KMS-11 (cell line): ENCODE data around the gene CCDC183.

ENCODE experiments used
- H2AFZ ChIP-seq: fragments of 200-600 bp; sonication (generic); 2 replicates; pipeline ENCODE4 v1.6.1; 2016; ENCODE audit warnings: antibody characterized with exemption, mixed run types, low read depth
- H3K27ac ChIP-seq: fragments of 200-600 bp; sonication (generic); 2 replicates; pipeline ENCODE4 v1.6.1; 2016; ENCODE audit warnings: mild to moderate bottlenecking, mixed run types
- H3K27me3 ChIP-seq: fragments of 200-600 bp; sonication (generic); 2 replicates; pipeline ENCODE4 v1.6.1; 2017; ENCODE audit warnings: mild to moderate bottlenecking, low read depth, mixed run types, moderate library complexity; ENCODE audit not compliant: insufficient read depth
- H3K36me3 ChIP-seq: fragments of 200-600 bp; sonication (generic); 2 replicates; pipeline ENCODE4 v1.6.1; 2017; ENCODE audit warnings: mild to moderate bottlenecking, mixed run types; ENCODE audit not compliant: insufficient read depth
- H3K4me1 ChIP-seq: fragments of 200-600 bp; sonication (generic); 2 replicates; pipeline ENCODE4 v1.6.1; 2016; ENCODE audit warnings: mild to moderate bottlenecking, low read depth, mixed run types; ENCODE audit not compliant: poor library complexity, severe bottlenecking
- H3K4me2 ChIP-seq: fragments of 200-600 bp; sonication (generic); 2 replicates; pipeline ENCODE4 v1.7.0; 2016; ENCODE audit warnings: mild to moderate bottlenecking, mixed run types
- H3K4me3 ChIP-seq: fragments of 200-600 bp; sonication (generic); IDR thresholded peaks from 2 replicates; pipeline ENCODE4 v1.6.1; 2017; ENCODE audit warnings: low read depth, low read length, mixed read lengths; ENCODE audit not compliant: insufficient read depth
- H3K79me2 ChIP-seq: fragments of 200-600 bp; sonication (generic); 2 replicates; pipeline ENCODE4 v1.6.1; 2016; ENCODE audit warnings: low read depth, mixed run types; ENCODE audit not compliant: insufficient read depth
- H3K9ac ChIP-seq: fragments of 200-600 bp; sonication (generic); 2 replicates; pipeline ENCODE4 v1.6.1; 2016; ENCODE audit warnings: mild to moderate bottlenecking, mixed run types
- H4K20me1 ChIP-seq: fragments of 200-600 bp; sonication (generic); 2 replicates; pipeline ENCODE4 v1.6.1; 2016; ENCODE audit warnings: mild to moderate bottlenecking, mixed run types; ENCODE audit not compliant: insufficient read depth
- CTCF ChIP-seq: fragments of 200-600 bp; sonication (generic); conservative IDR thresholded peaks from 2 replicates; pipeline ENCODE4 v1.6.1; 2017; ENCODE audit warnings: low read depth, mild to moderate bottlenecking, antibody characterized with exemption, low read length, moderate library complexity, mixed read lengths

Gene CCDC183

DNA sequence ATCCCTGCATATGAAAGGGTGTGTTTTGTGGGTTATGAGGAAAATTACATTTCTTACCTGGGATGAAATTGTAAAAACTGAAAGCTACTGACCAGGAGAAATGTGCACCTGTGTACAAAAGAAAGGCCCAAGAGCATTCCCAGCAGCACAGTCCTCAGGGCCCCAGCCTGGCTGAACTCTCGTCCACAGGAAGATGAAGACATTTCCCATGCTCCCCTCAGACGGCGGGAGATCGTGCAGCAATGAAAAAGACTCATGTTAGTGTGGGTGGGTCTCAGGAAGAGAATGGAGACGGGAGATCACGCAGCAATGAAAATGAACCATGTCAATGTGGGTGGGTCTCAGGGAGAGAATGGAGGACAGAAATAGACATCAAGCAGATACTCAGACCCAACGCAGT, 19.2 kb upstream of the CCDC183 start:
- no peak overlapping the region for H2AFZ ChIP-seq
- H3K79me2 ChIP-seq, result no peaks in the 10 kb centered on the region
- H3K9ac ChIP-seq, result no peak overlapping the region
- peak overlapping the region; percentile 22; the same call in 1 of the 2 replicates for H3K4me2 ChIP-seq
- H3K4me3 ChIP-seq, result no peak overlapping the region
- no peak for TF ChIP-seq CTCF
- H3K36me3 ChIP-seq, result no peaks in the 10 kb centered on the region
- H4K20me1 ChIP-seq, result no peaks in the 10 kb centered on the region
- H3K27me3 ChIP-seq, result peaks cover 63% of the 10 kb centered on the region
- H3K27ac ChIP-seq, result no peak overlapping the region
- H3K4me1 ChIP-seq, result peaks cover 7% of the 10 kb centered on the region

- no peak for TF ChIP-seq CTCF
- Histone ChIP-seq H2AFZ (no peak overlapping the region), H3K9ac (no peak overlapping the region)
These were observed 18.8 kb upstream of the CCDC183 start for GRCh38 chr9:136777359-136777758.

GRCh38 chr9:136779808-136780207, 16.3 kb upstream of the CCDC183 start:
- peaks cover 20% of the 10 kb centered on the region for H3K4me1 ChIP-seq
- H3K27me3 ChIP-seq, result peaks cover 64% of the 10 kb centered on the region
- H3K27ac ChIP-seq, result no peak overlapping the region
- H3K9ac ChIP-seq, result no peak overlapping the region
- no peak overlapping the region for H3K4me3 ChIP-seq
- H2AFZ ChIP-seq, result no peak overlapping the region
- H3K4me2 ChIP-seq, result no peak overlapping the region
- H4K20me1 ChIP-seq, result no peaks in the 10 kb centered on the region
- H3K36me3 ChIP-seq, result no peaks in the 10 kb centered on the region
- TF ChIP-seq CTCF, result no peak
- H3K79me2 ChIP-seq, result no peaks in the 10 kb centered on the region

More at GRCh38 chr9:136777359-136777758, 18.8 kb upstream of the CCDC183 start:
- H4K20me1 ChIP-seq, result no peaks in the 10 kb centered on the region
- H3K36me3 ChIP-seq, result no peaks in the 10 kb centered on the region
- no peak overlapping the region for H3K27ac ChIP-seq
- no peak overlapping the region for H3K4me3 ChIP-seq
- peaks cover 64% of the 10 kb centered on the region for H3K27me3 ChIP-seq
- peaks cover 7% of the 10 kb centered on the region for H3K4me1 ChIP-seq
- H3K79me2 ChIP-seq, result no peaks in the 10 kb centered on the region
- H3K4me2 ChIP-seq, result peak overlapping the region; percentile 22; the same call in 1 of the 2 replicates

DNA sequence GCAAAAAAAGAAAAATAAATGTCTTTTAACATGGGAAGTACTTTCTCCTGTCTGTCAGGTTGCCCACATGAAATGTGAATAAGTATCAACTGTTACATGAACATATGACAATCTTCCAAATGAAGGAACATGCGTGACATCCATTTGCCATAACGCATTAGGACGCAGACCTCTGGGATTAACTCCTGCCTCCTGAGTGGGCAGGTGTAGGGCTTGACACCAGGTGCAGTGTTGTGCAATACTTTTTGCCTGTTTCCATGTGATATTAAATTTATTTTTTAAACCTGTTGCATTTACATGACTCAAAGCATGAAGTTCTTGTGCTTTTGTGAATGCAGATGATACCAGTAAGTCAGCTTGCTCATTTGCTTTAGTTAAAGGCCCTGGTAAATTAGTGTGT, 13.7 kb upstream of the CCDC183 start:
- Histone ChIP-seq H3K9ac (no peak overlapping the region), H3K4me2 (no peak overlapping the region), H3K36me3 (no peaks in the 10 kb centered on the region), H3K27ac (no peak overlapping the region), H3K4me3 (no peak overlapping the region), H4K20me1 (no peaks in the 10 kb centered on the region), H2AFZ (no peak overlapping the region), H3K27me3 (peaks cover 54% of the 10 kb centered on the region), H3K4me1 (peaks cover 32% of the 10 kb centered on the region), H3K79me2 (no peaks in the 10 kb centered on the region)
- TF ChIP-seq CTCF, result no peak
